Neutrophil (primary cell): Measurements from ENCODE around the gene MCRIP2.

Experiments used
- H3K27ac ChIP-seq: fragments of 200-600 bp; sonication (generic); 2 replicates; pipeline ENCODE4 v1.5.1; 2016; ENCODE audit warnings: mild to moderate bottlenecking, moderate library complexity
- H3K27me3 ChIP-seq: fragments of 200-600 bp; sonication (generic); 2 replicates; pipeline ENCODE4 v1.6.0; 2016; ENCODE audit warnings: mild to moderate bottlenecking
- H3K36me3 ChIP-seq: fragments of 200-600 bp; sonication (generic); 2 replicates; pipeline ENCODE4 v1.5.1; 2017
- H3K4me1 ChIP-seq, 2 experiments: fragments of 200-600 bp in 1 of 2; sonication (generic) in 1 of 2; 1 replicate in 1 of 2; 2 replicates in 1 of 2; pipeline versions ENCODE4 v1.5.1 to v1.6.1; 2013 to 2016; ENCODE audit warnings: low read depth in 1 of 2, low read length in 1 of 2, mild to moderate bottlenecking in 1 of 2, moderate library complexity in 1 of 2; ENCODE audit not compliant: control insufficient read depth in 1 of 2, insufficient read depth in 1 of 2
- H3K4me3 ChIP-seq, 2 experiments: fragments of 200-600 bp in 1 of 2; sonication (generic) in 1 of 2; 1 replicate in 1 of 2; 2 replicates in 1 of 2; pipeline ENCODE4 v1.5.1; 2013 to 2016; ENCODE audit warnings: low read depth in 1 of 2, low read length in 1 of 2, mild to moderate bottlenecking in 1 of 2, moderate library complexity in 1 of 2
- H3K9me3 ChIP-seq: fragments of 200-600 bp; sonication (generic); 2 replicates; pipeline ENCODE4 v1.5.1; 2016
- CTCF ChIP-seq: fragments of 200-600 bp; sonication (generic); IDR thresholded peaks from 2 replicates; pipeline ENCODE4 v1.5.1; 2016; ENCODE audit warnings: antibody characterized with exemption

The MCRIP2 gene

DNA sequence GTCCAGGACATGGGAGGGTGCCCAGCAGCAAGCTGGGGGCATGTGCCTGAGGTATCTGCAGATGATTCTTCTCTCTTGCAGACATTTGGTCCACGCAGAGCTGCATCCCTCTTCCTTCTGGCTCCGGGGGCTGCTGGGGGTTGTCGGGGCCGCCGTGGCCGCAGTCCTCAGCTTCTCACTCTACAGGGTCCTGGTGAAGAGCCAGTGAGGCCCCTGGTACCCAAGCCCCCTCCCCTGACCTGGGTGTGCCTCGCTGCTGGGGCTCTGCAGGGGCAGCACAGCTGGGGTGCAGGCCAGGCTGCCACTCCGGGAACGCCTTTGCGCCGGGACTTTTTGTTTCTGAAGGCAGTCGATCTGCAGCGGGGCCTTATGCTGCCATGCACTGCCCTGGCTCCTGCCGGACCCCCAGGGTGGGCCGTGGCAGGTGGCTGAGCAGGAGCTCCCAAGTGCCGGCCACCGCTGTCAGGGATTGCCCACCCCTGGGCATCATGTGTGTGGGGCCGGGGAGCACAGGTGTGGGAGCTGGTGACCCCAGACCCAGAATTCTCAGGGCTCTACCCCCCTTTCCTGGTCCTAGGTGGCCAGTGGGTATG, 31.9 kb downstream of the MCRIP2 start:
- H3K4me1 ChIP-seq, result peaks cover 19 to 39% of the 10 kb centered on the region in 2 experiments
- no peak overlapping the region for H3K27ac ChIP-seq
- H3K4me3 ChIP-seq, result no peak overlapping the region
- H3K36me3 ChIP-seq, result peaks cover 56% of the 10 kb centered on the region
- no peaks in the 10 kb centered on the region for H3K9me3 ChIP-seq
- H3K27me3 ChIP-seq, result peaks cover 44% of the 10 kb centered on the region
- TF ChIP-seq CTCF, result no peak

DNA sequence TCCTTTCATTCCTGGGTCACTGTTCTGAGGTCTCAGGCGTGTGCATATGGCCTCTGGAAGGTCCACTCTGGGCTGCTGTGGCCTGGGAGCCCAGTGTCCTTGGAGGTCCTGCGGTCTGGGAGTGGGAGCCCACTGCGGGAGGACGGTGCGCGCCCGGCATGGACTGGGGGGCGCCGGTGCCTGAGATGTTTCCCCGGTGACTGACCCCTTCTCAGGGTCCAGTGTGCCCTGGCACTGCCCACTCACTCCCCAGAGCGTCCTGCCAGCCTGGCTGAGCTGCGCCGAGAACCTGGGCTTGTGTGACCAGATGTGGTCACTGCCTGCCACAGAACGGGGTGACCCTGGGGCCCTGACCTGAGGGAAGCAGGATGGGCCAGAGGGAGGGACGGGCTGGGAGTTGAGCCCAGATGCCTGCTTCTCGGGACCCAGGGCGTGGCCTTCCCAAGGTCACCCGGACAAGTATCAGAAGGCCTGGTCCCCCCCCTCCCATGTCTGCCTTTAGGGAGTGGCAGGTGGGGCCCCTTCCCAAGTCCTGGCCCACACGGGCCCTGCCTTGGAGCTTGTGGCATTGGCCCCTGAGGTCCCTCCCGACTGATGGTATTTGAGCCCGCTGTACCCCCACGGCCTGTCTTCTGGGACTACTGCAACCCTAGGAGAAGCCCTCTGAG, 32.7 kb downstream of the MCRIP2 start:
- Histone ChIP-seq H3K27ac (no peak overlapping the region), H3K4me3 (no peak overlapping the region), H3K36me3 (peaks cover 54% of the 10 kb centered on the region), H3K9me3 (no peaks in the 10 kb centered on the region), H3K4me1 (peaks cover 11 to 35% of the 10 kb centered on the region in 2 experiments), H3K27me3 (peaks cover 44% of the 10 kb centered on the region)
- TF ChIP-seq CTCF, result no peak

DNA sequence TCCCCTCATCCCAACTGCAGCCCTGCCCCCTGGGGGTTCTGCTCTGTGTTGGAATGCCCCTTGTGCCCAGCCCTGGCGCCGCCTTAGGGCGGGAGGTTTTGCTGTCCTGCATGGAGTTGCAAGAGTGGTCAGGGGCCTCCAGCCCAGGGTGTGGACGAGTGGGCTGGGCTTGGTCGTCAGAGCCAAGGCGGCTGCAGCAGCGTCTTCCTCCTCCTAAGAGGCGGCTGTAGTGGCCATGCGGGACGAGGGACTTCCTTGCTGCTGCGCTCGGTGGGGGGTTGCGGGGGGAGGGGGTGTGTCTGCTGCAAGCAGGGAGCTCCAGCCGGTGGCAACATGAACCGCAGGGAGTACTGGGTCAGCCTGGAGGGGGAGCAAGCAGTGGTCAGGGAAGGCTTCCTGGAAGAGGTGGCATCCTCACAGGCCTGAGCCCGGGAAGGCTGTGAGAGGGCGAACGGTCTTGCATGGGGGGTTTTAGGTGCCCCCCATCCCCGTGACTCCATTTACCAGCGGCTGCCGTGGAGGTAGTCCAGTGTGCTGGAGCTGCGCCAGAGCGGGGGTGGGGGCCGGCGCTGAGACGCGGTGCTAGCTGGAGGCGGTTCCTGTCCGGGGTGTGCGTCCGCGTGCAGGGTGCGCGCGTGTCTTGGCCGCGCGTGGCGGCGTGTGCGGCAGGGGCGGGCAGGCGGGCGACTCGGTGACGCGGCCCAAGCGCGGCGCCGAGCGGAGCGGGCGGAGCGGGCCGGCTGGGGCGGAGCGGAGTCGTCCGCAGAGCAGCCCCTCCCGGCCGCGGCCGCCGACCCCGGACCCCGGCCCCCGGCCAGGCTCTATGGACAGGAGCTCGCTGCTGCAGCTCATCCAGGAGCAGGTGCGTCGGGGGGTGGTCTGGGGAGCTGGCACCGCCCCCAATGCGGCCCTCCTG, 33.6 kb downstream of the MCRIP2 start, which contains the start of gene RHBDL1:
Gene RHBDL1, plus strand, starts transcription at position 704 of the 916 bp plus-strand sequence. Its CDS starts 120 bp downstream, at position 824.
- no peak within 1 kb of the TSS for H3K4me3 ChIP-seq
- H3K9me3 ChIP-seq, result no peaks in the 10 kb centered on the region
- no peak within 1 kb of the TSS for H3K27ac ChIP-seq
- TF ChIP-seq CTCF, result no peak
- peaks cover 44% of the 10 kb centered on the region for H3K27me3 ChIP-seq
- peaks cover 11 to 41% of the 10 kb centered on the region in 2 experiments for H3K4me1 ChIP-seq
- peaks cover 45% of the 10 kb centered on the region for H3K36me3 ChIP-seq

- TF ChIP-seq CTCF, result no peak
- Histone ChIP-seq H3K9me3 (no peaks in the 10 kb centered on the region), H3K4me3 (no peak overlapping the region), H3K36me3 (peaks cover 37% of the 10 kb centered on the region), H3K27ac (no peak overlapping the region), H3K4me1 (peaks cover 17 to 46% of the 10 kb centered on the region in 2 experiments), H3K27me3 (peaks cover 44% of the 10 kb centered on the region)
Measured at GRCh38 chr16:675884-676564, 34.4 kb downstream of the MCRIP2 start.

- peaks cover 32% of the 10 kb centered on the region for H3K36me3 ChIP-seq
- TF ChIP-seq CTCF, result no peak
- peaks cover 22 to 51% of the 10 kb centered on the region in 2 experiments for H3K4me1 ChIP-seq
- no peaks in the 10 kb centered on the region for H3K9me3 ChIP-seq
- no peak overlapping the region for H3K27ac ChIP-seq
- H3K27me3 ChIP-seq, result peaks cover 44% of the 10 kb centered on the region
- H3K4me3 ChIP-seq, result no peak overlapping the region
Measured at GRCh38 chr16:676565-676902, 34.9 kb downstream of the MCRIP2 start.
